ENCODE results near the gene SYCP1.

DNA sequence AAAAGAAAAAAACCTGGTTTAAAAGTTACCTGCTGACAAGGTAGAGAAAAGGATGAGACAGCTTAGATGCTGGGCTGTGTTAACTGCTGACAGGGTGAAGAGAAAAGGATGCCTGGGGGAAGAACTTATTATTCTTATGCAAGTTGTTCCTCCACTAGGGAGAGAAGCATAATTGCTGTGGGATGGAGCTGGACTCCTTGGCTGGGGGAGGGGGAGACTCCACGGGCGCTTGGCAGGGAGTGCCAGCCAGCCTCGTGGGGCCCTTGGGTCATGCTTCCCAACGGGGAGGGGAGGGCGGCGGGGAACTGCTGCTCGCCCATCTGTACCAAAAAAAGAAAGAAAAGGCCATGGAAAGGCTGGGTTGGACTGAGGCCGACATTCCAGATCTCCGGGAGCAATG is 47.2 kb downstream of the SYCP1 start:
- no peak for TF ChIP-seq EZH2 (IDR thresholded peaks at IDR 0.05; ENCODE audit: borderline replicate concordance, insufficient read depth, low read depth, low read length, poor library complexity, severe bottlenecking)
- TF ChIP-seq, protein P1, sequence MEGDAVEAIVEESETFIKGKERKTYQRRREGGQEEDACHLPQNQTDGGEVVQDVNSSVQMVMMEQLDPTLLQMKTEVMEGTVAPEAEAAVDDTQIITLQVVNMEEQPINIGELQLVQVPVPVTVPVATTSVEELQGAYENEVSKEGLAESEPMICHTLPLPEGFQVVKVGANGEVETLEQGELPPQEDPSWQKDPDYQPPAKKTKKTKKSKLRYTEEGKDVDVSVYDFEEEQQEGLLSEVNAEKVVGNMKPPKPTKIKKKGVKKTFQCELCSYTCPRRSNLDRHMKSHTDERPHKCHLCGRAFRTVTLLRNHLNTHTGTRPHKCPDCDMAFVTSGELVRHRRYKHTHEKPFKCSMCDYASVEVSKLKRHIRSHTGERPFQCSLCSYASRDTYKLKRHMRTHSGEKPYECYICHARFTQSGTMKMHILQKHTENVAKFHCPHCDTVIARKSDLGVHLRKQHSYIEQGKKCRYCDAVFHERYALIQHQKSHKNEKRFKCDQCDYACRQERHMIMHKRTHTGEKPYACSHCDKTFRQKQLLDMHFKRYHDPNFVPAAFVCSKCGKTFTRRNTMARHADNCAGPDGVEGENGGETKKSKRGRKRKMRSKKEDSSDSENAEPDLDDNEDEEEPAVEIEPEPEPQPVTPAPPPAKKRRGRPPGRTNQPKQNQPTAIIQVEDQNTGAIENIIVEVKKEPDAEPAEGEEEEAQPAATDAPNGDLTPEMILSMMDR (IDR thresholded peaks at IDR 0.05) = no peak

All from B cell (primary cell).